Measurements from ENCODE around the gene ZNF275. TPM values are rescaled to one million over a fixed set of nuclear protein-coding genes. Genes with fewer than 3 reads are reported as not detected.
"Not testable (repeated sequence)": the region's sequence is repeated elsewhere in the genome, so short reads cannot be mapped to it uniquely, and the experiment has no call there.

Gene ZNF275
- total RNA-seq, 1 experiment from 2014 or later, result 1.8 TPM

DNA sequence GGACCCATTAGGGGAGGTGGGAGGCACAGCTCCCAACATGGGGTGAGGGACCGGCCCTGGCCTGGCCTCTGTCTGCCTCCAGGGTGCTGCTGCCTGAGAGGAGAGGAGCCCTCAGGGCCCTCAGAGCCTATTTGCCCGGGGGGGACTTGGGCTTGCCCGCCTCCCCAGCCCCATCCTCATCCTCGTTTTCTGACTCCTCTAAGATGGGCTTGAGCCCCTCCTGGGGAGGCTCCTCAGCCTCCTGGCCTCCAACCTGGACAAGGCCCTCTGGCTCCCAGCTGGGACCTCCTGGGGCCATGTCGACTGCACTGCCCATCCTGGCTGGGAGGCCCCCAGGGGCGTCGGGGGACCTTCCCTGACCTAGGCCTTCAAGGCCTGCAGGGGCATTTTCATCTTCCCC, 15.1 kb upstream of the ZNF275 start:
- DNase-seq (ENCODE audit: low read depth), result no peak

DNA sequence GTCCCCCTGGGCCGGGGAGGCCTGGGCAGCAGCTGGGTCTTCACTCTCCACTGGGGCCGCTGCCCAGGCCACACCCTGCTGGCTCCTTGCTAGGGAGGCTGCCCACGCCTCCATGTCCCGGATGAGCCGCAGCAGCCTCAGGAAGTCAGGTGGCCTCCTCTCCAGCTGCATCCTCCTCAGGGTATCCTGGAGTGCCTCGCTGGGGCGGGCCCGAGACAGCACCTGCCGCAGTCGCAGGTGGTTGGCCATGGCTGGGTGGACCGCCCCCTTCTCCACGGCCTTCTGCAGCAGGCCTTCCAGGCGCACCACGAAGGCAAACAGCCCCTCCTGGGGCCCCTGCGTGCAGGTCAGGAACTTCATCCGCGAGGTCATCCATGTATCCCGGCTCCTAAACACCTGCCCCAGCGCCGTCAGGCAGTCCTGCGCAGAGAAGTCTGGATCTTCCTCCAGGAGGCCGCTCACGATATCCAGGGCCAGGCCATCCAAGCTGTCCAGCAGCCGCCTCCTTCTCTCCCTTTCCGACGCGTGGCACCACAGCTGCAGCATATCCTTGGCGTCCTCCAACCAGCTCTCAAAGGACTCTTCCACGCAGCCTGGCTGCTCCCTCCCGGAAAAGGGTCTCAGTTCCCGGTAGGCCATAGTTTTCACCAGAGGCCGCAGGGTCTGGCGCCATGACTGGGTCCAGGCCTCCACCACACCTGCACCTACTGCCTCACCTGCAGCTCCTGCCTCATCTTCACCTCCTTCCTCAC, 14.5 kb upstream of the ZNF275 start:
- DNase-seq (ENCODE audit: low read depth), result no peak

DNA sequence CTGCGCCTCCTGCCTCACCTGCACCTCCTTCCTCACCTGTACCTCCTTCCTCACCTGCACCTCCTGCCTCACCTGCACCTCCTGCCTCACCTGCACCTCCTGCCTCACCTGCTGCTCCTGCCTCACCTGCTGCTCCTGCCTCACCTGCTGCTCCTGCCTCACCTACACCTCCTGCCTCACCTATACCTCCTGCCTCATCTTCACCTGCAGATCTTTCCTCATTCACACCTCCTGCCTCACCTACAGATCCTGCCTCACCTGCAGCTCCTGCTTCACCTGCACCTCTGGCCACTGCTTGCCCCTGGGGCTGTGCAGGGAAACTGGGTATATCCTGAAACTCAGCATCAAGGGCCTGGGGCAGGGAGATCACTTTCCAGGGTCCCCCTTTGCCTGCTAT, 13.9 kb upstream of the ZNF275 start:
- not testable (repeated sequence) for DNase-seq (ENCODE audit: low read depth)

DNA sequence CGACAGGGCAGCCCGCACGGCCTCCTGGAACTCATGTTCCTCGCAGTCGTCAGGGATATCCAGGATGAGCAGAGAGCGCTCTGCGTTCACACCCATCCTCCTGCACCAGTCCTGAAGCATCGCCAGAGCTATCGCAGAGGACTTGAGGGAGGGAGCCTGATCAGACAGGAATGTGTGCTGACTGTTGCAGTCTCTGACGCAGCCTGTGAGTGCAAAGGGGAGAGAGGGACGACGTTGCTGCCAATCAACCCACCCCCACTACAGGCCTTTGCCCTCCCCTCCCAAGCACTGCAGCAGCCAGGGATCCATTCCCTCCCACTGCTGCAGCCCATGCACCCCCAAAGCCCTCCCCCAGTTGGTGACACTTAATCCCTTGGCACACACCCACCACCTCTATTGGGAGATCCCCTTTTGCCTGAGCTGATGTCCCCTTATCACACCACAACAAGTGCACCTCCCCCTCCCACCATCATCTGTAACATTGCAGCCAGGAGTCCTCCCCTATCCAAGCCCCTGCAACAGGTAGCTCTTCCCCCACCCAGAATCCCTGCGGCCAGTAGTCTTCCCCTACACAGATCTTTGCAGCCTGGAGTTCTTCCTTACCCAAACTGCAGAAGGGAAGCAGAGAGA, 13.3 kb upstream of the ZNF275 start:
- no peak for DNase-seq (ENCODE audit: low read depth)

DNA sequence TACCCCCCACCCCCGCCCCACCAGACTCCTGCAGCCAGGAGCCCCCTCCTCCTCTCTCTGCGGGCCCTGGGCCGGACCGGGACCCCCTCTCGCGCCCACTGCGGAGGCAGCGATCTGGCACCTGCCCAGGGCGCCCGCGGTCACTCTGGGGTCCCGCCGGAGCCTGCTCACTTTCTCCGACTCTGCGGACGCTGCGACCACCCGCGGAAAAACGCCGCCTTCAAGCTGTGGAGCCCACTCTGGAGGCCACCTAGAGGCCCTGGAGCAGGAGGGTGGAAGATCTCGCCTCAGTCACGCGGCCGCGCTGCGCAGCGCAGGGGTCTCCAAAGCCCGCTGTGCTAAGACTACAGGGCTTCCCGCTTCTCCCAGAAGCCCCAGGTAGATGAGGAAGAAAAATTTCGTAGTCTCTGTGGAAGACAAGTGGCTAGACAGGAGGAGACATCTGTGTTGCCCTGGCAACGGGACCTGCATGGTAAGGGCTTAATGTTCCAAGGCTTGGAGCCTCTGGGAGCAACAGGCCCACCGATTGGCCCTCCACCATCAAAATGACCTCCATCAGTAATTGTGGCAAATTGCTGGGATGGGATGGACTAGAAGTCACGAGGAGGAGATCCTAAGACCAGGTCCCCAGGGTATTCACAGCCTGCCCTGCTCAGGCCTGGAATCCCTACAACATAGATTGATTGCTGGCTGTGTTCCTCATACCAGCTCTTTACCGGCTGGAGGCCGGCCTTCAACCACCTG, 12.4 kb upstream of the ZNF275 start, which contains the start of gene PNMA6F:
PNMA6F (minus strand) TSS at position 387 of the 744 bp plus-strand sequence. CDS start 1,093 bp downstream, outside the sequence.
- no peak for DNase-seq (ENCODE audit: low read depth)

DNA sequence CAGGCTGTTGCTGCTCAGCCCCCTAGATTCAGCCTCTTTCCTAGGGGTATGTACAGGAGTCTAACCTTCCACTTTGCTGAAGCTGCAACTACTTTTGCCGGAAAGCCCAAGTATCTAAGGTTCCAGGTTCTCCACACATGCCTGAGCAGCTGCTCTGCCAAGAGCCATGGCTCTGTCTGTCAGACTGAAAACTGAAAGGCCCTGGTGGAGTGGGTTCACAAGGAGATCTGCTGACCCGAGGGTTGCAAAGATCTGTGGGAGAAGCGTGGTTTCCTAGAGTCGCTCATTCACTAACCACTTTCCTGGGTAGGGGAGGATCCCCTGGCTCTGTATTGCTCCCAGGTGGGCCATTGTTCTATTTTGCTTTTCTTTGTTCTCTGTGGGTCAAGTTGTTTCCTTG, 6.4 kb upstream of the ZNF275 start:
- no peak for DNase-seq (ENCODE audit: low read depth)

DNA sequence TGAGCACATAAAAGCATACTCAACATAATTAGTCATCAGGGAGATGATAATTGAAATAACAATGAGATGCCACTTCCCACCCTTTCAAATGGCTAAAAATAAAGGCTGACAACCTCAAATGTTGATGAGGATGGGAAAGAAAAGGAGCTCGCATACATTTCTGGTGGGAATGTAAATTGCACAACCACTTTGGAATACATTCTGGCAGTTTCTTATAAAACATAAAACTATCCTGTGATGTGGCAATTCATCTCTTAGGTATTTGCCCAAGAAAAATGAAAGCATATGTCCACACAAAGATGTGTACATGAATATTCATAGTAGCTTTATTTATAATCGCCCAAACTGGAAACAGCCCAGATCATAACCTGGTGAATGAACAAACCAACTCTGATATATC, 687 bp upstream of the ZNF275 start:
- no peak for DNase-seq (ENCODE audit: low read depth)

DNA sequence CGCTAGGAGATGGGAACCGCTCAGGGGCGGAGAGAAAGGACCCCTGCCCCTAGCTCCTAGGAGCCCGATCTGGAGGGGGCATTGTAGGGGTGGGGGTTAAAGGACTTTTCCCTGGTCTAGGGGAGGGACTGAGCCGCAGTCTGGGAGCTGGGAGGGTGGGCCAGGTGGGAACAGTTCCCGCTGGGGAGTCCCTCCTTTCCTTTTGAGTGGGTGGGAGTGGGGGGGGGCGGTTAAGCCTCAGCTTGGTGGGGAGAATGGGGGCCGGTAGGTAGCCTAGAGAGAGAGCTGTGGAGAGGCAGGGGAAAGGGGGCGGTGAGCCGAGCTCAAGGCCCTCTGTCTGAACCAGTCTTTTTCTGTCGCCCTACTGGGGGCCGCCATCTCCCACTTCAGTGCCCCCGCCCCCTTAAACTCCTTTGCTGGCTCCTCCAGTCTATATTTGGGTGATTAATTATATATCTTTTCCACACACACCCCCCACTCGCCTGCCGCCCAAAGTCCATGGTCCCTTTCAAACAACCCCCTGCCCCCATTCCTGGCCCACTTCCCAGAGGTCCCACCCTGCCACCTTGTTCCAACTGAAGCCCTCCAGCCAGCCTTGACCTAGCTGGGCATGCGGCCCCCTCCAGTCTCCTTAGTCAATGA, 822 bp downstream of the ZNF275 start:
- no peak for DNase-seq (ENCODE audit: low read depth)

DNA sequence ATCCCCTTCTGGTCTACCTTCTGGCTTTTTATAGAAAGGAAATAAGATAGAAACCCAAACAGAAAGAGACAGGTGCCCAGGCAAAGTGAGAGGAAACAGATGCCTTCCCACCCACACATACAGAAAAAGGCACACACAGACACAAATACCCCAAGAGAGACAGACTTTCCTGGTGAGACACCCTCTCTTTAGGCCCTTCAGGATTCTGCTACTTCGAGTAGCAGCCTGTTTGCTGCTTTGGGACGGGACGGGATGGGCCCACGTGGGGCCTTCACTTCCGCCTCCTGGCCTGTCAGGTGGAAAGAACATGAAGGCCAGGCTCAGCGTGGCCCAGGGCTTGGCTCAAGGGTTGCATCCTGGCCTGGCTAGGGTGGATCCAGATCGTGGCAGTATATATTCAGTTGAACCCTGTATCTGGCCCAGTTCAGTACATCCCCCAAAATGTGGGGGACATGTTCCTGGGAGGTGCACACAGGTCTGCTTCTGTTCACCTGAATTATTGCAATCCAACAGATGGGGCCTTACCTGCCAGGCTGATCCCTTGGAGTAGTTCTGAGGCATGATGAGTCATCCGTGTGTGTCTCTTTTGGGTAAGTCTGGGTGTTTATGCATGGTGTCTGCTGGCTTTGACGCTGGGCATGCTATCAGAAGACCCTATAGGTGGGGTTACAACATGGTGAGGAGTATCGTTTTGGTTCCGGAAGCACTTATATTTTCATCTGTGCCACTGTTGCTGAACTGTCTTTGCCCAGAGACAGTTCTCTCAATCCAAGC, 2.4 kb downstream of the ZNF275 start:
- DNase-seq (ENCODE audit: low read depth), result no peak

DNA sequence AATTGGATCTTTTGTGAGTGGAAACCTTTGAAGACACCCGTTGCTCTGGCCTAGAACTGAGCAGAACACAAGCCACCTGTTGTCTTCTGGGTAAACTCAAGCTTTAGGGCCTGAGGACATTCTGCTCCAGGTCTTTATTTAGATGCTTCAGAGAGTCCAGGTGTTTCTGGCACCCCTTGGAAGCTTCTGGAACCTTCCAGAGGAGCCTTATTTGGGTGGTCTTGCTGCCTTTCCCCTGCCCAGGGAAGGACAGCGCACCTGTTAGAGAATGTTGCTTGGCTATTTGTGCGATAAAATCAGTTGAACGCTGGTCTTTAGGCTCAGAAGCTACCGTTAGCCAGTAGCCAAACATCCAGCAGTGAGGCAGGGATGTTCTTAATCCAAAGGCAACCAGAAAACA, 3.0 kb downstream of the ZNF275 start:
- no peak for DNase-seq (ENCODE audit: low read depth)

DNA sequence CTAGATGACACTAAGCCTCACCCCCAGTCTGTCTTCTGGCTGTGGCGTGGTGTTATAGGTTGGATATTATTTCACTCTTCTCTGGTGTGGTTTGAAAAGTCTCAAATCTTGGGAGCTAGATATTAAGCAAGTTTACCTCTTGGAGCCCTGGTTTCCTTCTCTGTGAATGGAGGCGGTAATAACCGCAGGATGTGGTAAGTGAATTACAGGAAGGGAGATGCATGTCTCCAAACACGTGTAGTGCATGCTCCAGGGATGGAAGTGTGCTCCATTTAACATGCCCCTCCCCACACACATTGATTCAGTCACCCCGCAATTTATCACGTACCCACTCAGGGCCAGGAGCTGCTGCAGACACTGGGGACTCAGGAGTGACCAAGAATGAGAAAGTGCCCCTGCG, 4.9 kb downstream of the ZNF275 start:
- no peak for DNase-seq (ENCODE audit: low read depth)

DNA sequence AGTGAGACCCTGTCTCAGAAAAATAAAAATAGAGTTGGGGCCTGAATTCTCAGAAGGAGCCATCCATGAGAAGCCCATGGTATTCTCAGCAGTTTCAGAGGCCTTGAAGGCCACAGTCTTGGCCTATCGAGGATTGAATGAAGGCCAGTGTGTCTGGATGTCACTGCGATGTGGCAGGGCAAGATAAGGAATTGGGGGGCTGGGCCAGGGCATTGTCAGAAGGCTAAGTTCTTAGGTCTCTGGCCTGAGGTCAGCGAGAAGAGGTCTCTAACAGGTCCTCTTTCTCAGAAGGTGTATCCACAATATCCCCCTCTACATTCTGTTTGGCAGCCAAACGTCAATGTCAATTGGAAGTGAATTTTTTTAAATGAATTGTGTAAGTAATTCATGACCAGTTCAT, 5.7 kb downstream of the ZNF275 start:
- no peak for DNase-seq (ENCODE audit: low read depth)

DNA sequence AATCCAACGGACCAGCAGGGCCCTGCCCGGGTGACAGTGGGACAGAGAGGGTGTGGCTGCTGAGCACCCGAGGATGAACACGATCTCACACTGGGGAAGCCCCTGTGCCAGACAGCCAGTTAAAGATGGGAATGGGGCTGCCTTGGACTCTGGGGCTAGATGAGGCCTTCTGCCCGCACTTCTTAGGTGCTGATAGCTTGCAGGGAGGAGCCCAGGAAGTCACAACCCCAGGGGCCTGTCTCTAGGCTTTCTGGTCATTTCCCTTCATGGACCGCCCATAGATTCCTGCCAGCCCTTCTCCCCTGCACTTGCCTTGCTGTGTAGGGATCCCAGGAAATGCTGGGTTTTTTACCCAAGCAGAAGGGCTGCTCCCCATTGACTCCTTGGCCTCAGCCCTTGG, 6.2 kb downstream of the ZNF275 start:
- no peak for DNase-seq (ENCODE audit: low read depth)

DNA sequence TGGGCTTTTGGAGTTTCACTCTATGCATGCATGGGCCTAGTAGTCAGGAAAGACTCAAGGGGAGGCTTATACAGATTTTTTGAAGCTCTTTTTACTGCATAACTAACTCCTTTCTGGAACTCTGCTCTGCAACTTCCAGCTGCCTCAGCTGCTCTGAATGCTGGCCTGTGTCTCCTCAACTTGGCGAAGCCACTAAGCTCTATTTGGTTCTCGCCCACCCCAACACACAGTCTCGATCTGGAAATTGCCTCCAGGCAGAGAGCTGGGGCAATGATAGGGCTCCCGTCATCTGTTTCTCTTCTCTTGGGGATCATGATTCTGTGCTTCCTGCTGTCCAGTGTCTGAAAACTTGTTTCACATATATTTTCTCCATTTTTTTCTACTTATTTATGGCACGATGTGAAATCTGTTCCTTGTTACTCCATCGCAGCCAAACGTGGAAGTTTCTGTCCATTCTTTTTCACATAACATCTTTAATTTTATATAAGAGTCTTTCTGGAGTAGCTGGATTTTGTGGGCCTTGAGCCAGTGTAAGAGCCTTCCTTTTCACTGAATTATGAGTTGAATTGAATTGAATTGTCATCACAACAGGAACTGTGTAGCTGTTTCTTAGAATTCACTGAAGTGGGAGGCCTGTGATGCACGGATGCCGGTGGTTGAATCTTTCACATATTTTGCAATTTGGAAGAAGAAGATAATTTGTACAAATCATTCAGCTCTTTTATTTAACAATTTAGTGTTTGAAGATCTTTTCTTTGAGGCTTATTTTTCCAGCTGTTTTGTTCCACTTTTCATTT, 9.0 kb downstream of the ZNF275 start:
- no peak for DNase-seq (ENCODE audit: low read depth)

DNA sequence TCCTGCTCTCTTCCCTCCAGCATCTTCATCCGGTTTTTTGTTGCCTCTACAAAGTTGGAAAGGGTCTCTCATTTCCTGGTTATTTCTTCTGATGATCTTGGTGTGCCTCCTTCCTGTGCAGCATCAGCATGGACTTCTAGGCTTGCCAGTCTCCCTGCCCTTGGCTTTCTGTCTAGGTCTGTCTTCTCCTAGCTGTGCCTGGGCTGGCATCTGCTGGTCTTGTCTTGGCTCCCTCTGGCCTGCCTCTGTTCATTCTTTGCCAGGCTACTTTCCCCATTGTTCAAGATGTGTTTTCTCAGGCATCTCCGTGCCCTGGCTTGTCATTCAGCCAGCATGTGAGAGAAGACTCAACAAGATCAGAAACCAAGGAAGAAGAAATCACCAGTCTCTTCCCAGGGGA, 9.7 kb downstream of the ZNF275 start:
- no peak for DNase-seq (ENCODE audit: low read depth)

DNA sequence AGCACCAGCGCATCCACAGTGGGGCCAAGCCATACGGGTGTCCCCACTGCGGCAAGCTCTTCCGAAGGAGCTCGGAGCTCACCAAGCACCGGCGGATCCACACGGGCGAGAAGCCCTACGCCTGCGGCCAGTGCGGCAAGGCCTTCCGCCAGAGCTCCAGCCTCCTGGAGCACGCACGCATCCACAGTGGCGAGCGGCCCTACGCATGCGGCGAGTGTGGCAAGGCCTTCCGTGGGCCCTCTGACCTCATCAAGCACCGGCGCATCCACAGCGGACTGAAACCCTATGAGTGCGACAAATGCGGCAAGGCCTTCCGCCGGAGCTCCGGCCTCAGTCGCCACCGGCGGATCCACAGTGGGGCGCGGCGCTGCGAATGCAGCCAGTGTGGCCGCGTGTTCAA, 13.6 kb downstream of the ZNF275 start:
- no peak for DNase-seq (ENCODE audit: low read depth)

DNA sequence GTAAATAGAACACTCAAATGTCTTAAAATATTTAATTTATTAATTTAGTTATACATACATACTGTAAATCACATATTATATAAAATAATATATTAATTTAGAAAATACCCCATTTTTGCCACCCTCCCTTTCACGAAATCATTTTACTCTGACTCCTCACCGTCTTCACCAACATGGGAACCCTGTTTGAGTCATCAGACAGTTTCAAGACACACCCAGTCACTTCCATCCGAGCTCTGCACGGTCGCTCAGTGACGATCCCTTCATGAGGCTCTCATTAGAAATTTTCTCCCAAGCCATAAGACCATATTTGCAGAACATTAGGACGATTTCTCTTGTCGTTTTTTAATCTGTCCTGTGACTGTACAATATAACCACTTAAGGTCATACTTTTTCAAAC, 14.5 kb downstream of the ZNF275 start:
- no peak for DNase-seq (ENCODE audit: low read depth)

DNA sequence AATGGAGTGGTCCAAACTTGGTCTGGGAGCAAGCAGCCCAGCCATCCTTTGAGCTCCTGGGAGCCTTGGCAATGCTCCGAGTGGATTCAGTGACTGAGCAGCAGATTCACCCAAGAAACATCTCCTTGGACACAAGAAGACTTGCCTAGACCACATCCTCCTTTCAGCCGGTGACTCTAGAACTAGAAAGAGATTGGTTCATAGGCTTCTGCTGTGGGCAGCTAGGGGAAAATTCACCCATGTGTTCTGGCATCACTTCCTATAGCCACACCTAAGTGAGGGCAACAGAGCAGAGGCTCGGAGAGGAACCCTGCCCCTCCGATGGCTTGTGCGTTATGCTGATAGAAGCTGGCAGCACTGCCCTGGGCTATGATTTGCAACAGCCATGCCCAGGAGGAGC, 16.0 kb downstream of the ZNF275 start:
- no peak for DNase-seq (ENCODE audit: low read depth)

DNA sequence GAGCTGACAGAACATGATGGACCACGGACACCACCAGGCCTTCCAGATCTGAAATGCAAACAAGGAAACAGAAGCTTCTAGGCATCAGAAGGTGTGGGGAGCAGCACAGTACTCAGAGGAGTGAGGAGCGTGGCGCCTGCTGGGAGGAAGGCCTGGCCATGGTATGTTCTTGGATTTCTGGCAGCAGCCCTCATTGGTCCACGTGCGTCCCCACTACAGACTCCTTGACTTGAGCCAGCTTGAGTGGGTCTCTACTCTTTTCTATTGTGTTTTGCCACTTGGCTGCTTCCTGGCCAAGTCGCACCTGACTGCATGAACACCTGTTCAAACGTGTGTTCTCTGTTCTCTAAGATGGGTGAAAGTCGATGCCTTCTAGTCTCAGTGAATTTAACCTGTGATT, 18.0 kb downstream of the ZNF275 start:
- no peak for DNase-seq (ENCODE audit: low read depth)

DNA sequence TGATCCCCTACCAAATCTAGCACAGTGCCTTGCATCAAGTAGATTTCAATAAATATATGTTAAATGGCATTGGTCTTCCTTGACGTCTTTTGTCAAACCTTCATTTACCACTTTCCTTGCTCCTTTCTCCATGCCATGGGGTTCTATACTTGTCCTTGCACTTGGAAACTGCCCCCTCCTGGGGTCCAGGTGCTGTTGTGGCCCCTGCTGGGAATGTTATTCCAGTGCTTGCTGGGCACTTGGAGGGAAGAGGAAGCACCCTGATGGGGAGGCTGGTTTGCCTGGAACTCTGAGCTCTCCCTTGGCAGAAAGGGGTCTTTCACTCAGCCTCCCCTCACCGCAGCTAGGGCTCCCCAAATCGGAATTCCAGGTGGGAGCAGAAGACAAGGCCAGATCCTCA, 18.9 kb downstream of the ZNF275 start:
- no peak for DNase-seq (ENCODE audit: low read depth)

DNA sequence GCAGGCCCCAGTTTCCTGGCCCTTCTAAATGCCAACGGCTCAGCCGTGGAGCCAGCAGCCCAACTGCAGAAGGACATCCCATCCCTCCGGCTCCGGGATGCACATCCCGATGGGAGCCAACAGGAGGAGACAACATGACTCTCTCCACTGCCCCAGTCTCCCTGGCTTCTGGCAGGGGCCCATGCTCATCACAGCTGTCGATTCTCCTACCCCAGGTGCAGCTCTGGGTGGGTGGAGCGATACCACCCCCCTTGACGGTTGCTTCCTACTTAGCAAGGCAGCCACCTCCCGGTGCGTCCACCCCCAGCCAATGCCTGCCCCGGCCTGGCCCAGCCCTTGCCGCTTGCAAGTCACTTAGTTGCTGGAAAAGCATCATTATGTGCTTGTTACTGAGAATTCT, 19.5 kb downstream of the ZNF275 start:
- no peak for DNase-seq (ENCODE audit: low read depth)

Measured in RPMI7951 (cell line).